ENCODE data around the gene SEMA3G. TPM values are rescaled to one million over a fixed set of nuclear protein-coding genes. Genes with fewer than 3 reads are reported as not detected.

SEMA3G gene
- polyA plus RNA-seq, 4 donors: 0.67 to 30.4 (median 1.7) TPM

DNA sequence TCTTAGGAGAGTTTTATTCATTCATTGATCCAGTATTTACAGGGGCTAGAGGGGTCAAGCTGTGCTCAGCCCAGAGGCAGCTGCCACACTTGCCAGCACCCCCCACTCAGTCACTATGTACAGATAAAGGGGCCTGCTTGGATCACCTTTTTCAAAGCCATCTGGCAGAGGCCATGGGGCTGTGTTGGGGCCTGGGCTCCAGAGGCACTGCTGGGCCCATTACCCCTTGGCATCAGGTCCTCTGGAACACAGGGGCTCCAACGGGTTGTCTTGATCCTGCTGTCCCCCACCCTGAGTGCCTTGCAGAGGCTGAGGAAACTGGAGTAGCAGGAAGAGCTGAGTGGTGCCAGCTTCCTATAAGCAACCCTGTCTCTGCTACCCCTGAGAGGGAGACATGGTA, 43.9 kb downstream of the SEMA3G start:
- WGBS, 3 donors: 71 to 87% (median 74%) methylated on average over 1 of the region's 1 CpG
- H3K36me3 ChIP-seq (ENCODE audit: control insufficient read depth in 3 of 3, insufficient read depth in 2 of 3, low read depth in 1 of 3, low read length in 3 of 3): peaks cover 11 to 97% (median 28%) of the 10 kb centered on the region in 3 donors
- no peak for DNase-seq

GRCh38 chr3:52400275-52400793, 44.6 kb downstream of the SEMA3G start:
- Histone ChIP-seq H3K27me3 (ENCODE audit: control insufficient read depth in 3 of 3, insufficient read depth in 3 of 3, low read length in 3 of 3) (no peaks in the 10 kb centered on the region), H3K36me3 (ENCODE audit: control insufficient read depth in 3 of 3, insufficient read depth in 2 of 3, low read depth in 1 of 3, low read length in 3 of 3) (peaks cover 11 to 96% (median 23%) of the 10 kb centered on the region in 3 donors), H3K9me3 (ENCODE audit: control insufficient read depth in 2 of 2, insufficient read depth in 1 of 2, low read depth in 1 of 2, low read length in 1 of 2) (no peaks in the 10 kb centered on the region), H3K4me3 (ENCODE audit: low read depth in 1 of 3, low read length in 3 of 3) (no peak overlapping the region), H3K4me1 (ENCODE audit: control insufficient read depth in 3 of 3, insufficient read depth in 2 of 3, low read depth in 1 of 3, low read length in 2 of 3) (no peaks in the 10 kb centered on the region), H3K27ac (ENCODE audit: low read depth in 1 of 3, low read length in 2 of 3) (no peak overlapping the region)
- WGBS, 3 donors: 32 to 69% (median 56%) methylated on average over 8 to 10 of the region's 10 CpGs
- FAIRE-seq: no peak
- peak in 1 of 2 donors; percentile 21 for DNase-seq

More for the DNA sequence above, 43.9 kb downstream of the SEMA3G start:
- no peaks in the 10 kb centered on the region for H3K27me3 ChIP-seq (ENCODE audit: control insufficient read depth in 3 of 3, insufficient read depth in 3 of 3, low read length in 3 of 3)
- H3K4me3 ChIP-seq (ENCODE audit: low read depth in 1 of 3, low read length in 3 of 3): no peak overlapping the region
- no peak for FAIRE-seq
- no peaks in the 10 kb centered on the region for H3K9me3 ChIP-seq (ENCODE audit: control insufficient read depth in 2 of 2, insufficient read depth in 1 of 2, low read depth in 1 of 2, low read length in 1 of 2)
- H3K27ac ChIP-seq (ENCODE audit: low read depth in 1 of 3, low read length in 2 of 3): no peak overlapping the region
- H3K4me1 ChIP-seq (ENCODE audit: control insufficient read depth in 3 of 3, insufficient read depth in 2 of 3, low read depth in 1 of 3, low read length in 2 of 3): no peaks in the 10 kb centered on the region

DNA sequence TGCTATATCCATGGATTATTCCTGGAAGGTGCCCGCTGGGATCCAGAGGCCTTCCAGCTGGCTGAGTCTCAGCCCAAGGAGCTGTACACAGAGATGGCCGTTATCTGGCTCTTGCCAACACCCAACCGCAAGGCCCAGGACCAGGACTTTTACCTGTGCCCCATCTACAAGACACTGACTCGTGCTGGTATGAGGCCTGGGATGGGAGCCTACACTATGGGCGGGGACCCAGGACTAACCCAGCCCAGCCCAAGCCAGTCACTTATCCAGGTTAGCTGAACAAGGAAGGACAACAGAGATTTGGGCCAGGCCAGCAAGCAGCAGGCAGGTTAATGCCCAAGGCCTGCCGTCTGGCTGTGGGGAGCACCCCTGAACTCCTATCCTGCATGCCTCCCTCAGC, 45.3 kb downstream of the SEMA3G start:
- Histone ChIP-seq H3K36me3 (ENCODE audit: control insufficient read depth in 3 of 3, insufficient read depth in 2 of 3, low read depth in 1 of 3, low read length in 3 of 3) (peaks cover 11 to 96% (median 19%) of the 10 kb centered on the region in 3 donors), H3K4me1 (ENCODE audit: control insufficient read depth in 3 of 3, insufficient read depth in 2 of 3, low read depth in 1 of 3, low read length in 2 of 3) (no peaks in the 10 kb centered on the region), H3K9me3 (ENCODE audit: control insufficient read depth in 2 of 2, insufficient read depth in 1 of 2, low read depth in 1 of 2, low read length in 1 of 2) (no peaks in the 10 kb centered on the region), H3K27me3 (ENCODE audit: control insufficient read depth in 3 of 3, insufficient read depth in 3 of 3, low read length in 3 of 3) (no peaks in the 10 kb centered on the region), H3K4me3 (ENCODE audit: low read depth in 1 of 3, low read length in 3 of 3) (no peak overlapping the region), H3K27ac (ENCODE audit: low read depth in 1 of 3, low read length in 2 of 3) (no peak overlapping the region)
- WGBS, 3 donors: 70 to 82% (median 81%) methylated on average over 6 of the region's 6 CpGs
- DNase-seq: peak in 1 of 2 donors; percentile 20
- FAIRE-seq: no peak

DNA sequence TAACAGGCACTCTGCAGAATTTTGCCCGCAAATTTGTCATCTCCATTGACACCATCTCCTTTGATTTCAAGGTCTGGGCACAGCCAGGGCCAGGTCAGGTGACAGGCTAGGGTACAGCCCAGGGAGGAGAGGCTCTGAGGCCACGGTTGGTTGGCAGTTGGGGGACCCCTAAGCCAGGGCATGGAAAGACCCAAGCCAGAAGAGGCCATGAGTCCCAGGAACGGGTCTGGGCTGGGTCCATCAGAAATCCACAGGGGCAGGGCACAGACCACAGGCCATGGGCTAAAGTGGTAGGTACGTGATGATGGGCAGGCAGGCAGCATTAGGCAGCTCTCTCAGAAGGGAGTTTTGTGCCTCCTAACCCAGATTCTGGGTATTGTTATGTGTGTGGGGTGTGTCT, 45.8 kb downstream of the SEMA3G start:
- H3K27ac ChIP-seq (ENCODE audit: low read depth in 1 of 3, low read length in 2 of 3): no peak overlapping the region
- no peak overlapping the region for H3K4me3 ChIP-seq (ENCODE audit: low read depth in 1 of 3, low read length in 3 of 3)
- H3K9me3 ChIP-seq (ENCODE audit: control insufficient read depth in 2 of 2, insufficient read depth in 1 of 2, low read depth in 1 of 2, low read length in 1 of 2): no peaks in the 10 kb centered on the region
- H3K36me3 ChIP-seq (ENCODE audit: control insufficient read depth in 3 of 3, insufficient read depth in 2 of 3, low read depth in 1 of 3, low read length in 3 of 3): peaks cover 12 to 96% (median 14%) of the 10 kb centered on the region in 3 donors
- no peaks in the 10 kb centered on the region for H3K4me1 ChIP-seq (ENCODE audit: control insufficient read depth in 3 of 3, insufficient read depth in 2 of 3, low read depth in 1 of 3, low read length in 2 of 3)
- no peak for DNase-seq
- WGBS, 3 donors: 91 to 97% (median 94%) methylated on average over 4 of the region's 4 CpGs
- H3K27me3 ChIP-seq (ENCODE audit: control insufficient read depth in 3 of 3, insufficient read depth in 3 of 3, low read length in 3 of 3): no peaks in the 10 kb centered on the region
- FAIRE-seq: no peak

GRCh38 chr3:52398670-52399081, 46.2 kb downstream of the SEMA3G start:
- DNase-seq: no peak

GRCh38 chr3:52397676-52398399, 47.1 kb downstream of the SEMA3G start:
- Histone ChIP-seq H3K27ac (ENCODE audit: low read depth in 1 of 3, low read length in 2 of 3) (no peak overlapping the region), H3K27me3 (ENCODE audit: control insufficient read depth in 3 of 3, insufficient read depth in 3 of 3, low read length in 3 of 3) (no peaks in the 10 kb centered on the region), H3K4me1 (ENCODE audit: control insufficient read depth in 3 of 3, insufficient read depth in 2 of 3, low read depth in 1 of 3, low read length in 2 of 3) (no peaks in the 10 kb centered on the region), H3K36me3 (ENCODE audit: control insufficient read depth in 3 of 3, insufficient read depth in 2 of 3, low read depth in 1 of 3, low read length in 3 of 3) (peaks cover 12 to 96% (median 14%) of the 10 kb centered on the region in 3 donors), H3K4me3 (ENCODE audit: low read depth in 1 of 3, low read length in 3 of 3) (no peak overlapping the region), H3K9me3 (ENCODE audit: control insufficient read depth in 2 of 2, insufficient read depth in 1 of 2, low read depth in 1 of 2, low read length in 1 of 2) (no peaks in the 10 kb centered on the region)
- no peak for FAIRE-seq
- 86 to 88% (median 87%) methylated on average over 13 of the region's 13 CpGs for WGBS, 3 donors
- DNase-seq: no peak

More at GRCh38 chr3:52398670-52399081, 46.2 kb downstream of the SEMA3G start:
- no peaks in the 10 kb centered on the region for H3K9me3 ChIP-seq (ENCODE audit: control insufficient read depth in 2 of 2, insufficient read depth in 1 of 2, low read depth in 1 of 2, low read length in 1 of 2)
- no peak for FAIRE-seq
- no peak overlapping the region for H3K4me3 ChIP-seq (ENCODE audit: low read depth in 1 of 3, low read length in 3 of 3)
- H3K27me3 ChIP-seq (ENCODE audit: control insufficient read depth in 3 of 3, insufficient read depth in 3 of 3, low read length in 3 of 3): no peaks in the 10 kb centered on the region
- no peak overlapping the region for H3K27ac ChIP-seq (ENCODE audit: low read depth in 1 of 3, low read length in 2 of 3)
- 93 to 97% (median 94%) methylated on average over 5 of the region's 5 CpGs for WGBS, 3 donors
- H3K4me1 ChIP-seq (ENCODE audit: control insufficient read depth in 3 of 3, insufficient read depth in 2 of 3, low read depth in 1 of 3, low read length in 2 of 3): no peaks in the 10 kb centered on the region
- peaks cover 12 to 96% (median 14%) of the 10 kb centered on the region in 3 donors for H3K36me3 ChIP-seq (ENCODE audit: control insufficient read depth in 3 of 3, insufficient read depth in 2 of 3, low read depth in 1 of 3, low read length in 3 of 3)

GRCh38 chr3:52396907-52397591, 47.9 kb downstream of the SEMA3G start:
- Histone ChIP-seq H3K4me3 (ENCODE audit: low read depth in 1 of 3, low read length in 3 of 3) (no peak overlapping the region), H3K9me3 (ENCODE audit: control insufficient read depth in 2 of 2, insufficient read depth in 1 of 2, low read depth in 1 of 2, low read length in 1 of 2) (no peaks in the 10 kb centered on the region), H3K4me1 (ENCODE audit: control insufficient read depth in 3 of 3, insufficient read depth in 2 of 3, low read depth in 1 of 3, low read length in 2 of 3) (no peaks in the 10 kb centered on the region), H3K36me3 (ENCODE audit: control insufficient read depth in 3 of 3, insufficient read depth in 2 of 3, low read depth in 1 of 3, low read length in 3 of 3) (peaks cover 6 to 94% (median 13%) of the 10 kb centered on the region in 3 donors), H3K27me3 (ENCODE audit: control insufficient read depth in 3 of 3, insufficient read depth in 3 of 3, low read length in 3 of 3) (no peaks in the 10 kb centered on the region), H3K27ac (ENCODE audit: low read depth in 1 of 3, low read length in 2 of 3) (no peak overlapping the region)
- 91 to 95% (median 94%) methylated on average over 10 of the region's 10 CpGs for WGBS, 3 donors
- DNase-seq: no peak
- FAIRE-seq: no peak

GRCh38 chr3:52396011-52396906, 48.6 kb downstream of the SEMA3G start:
- H3K4me1 ChIP-seq (ENCODE audit: control insufficient read depth in 3 of 3, insufficient read depth in 2 of 3, low read depth in 1 of 3, low read length in 2 of 3): no peaks in the 10 kb centered on the region
- peaks cover 3 to 94% (median 14%) of the 10 kb centered on the region in 3 donors for H3K36me3 ChIP-seq (ENCODE audit: control insufficient read depth in 3 of 3, insufficient read depth in 2 of 3, low read depth in 1 of 3, low read length in 3 of 3)
- no peak for FAIRE-seq
- DNase-seq: no peak
- no peaks in the 10 kb centered on the region for H3K9me3 ChIP-seq (ENCODE audit: control insufficient read depth in 2 of 2, insufficient read depth in 1 of 2, low read depth in 1 of 2, low read length in 1 of 2)
- no peaks in the 10 kb centered on the region for H3K27me3 ChIP-seq (ENCODE audit: control insufficient read depth in 3 of 3, insufficient read depth in 3 of 3, low read length in 3 of 3)
- H3K27ac ChIP-seq (ENCODE audit: low read depth in 1 of 3, low read length in 2 of 3): no peak overlapping the region
- WGBS, 3 donors: 92 to 95% (median 94%) methylated on average over 25 of the region's 25 CpGs
- no peak overlapping the region for H3K4me3 ChIP-seq (ENCODE audit: low read depth in 1 of 3, low read length in 3 of 3)
